K562 (cell line): Measurements from ENCODE around the gene SMIM30. TPM values are rescaled to one million over a fixed set of nuclear protein-coding genes. Genes with fewer than 3 reads are reported as not detected.
A peak's percentile ranks its signal among the peaks of the same experiment; 100 is the strongest.

ENCODE experiments used
- CBX5 ChIP-seq: IDR thresholded peaks from 2 replicates; pipeline ENCODE4 v1.6.1; 2014; ENCODE audit warnings: low read depth, borderline replicate concordance
- CEBPG ChIP-seq, 3 experiments: fragments of 200-800 bp in 1 of 3; sonication (Bioruptor generic) in 1 of 3; sonication (generic) in 1 of 3; formaldehyde crosslinking in 1 of 3; IDR thresholded peaks in 2 of 3; conservative IDR thresholded peaks in 1 of 3; 2 replicates each; pipeline versions ENCODE4 v1.6.1 to v1.8.0; 2016 to 2022; ENCODE audit warnings: missing compliant biosample characterization in 2 of 3, missing genetic modification characterization in 2 of 3, mild to moderate bottlenecking in 1 of 3, missing genetic modification reagents in 1 of 3
- HNRNPL ChIP-seq: fragments of 200-400 bp; formaldehyde crosslinking; IDR thresholded peaks from 2 replicates; pipeline ENCODE4 v1.6.1; 2017; ENCODE audit warnings: low read depth, mild to moderate bottlenecking, low read length
- NCOA4 ChIP-seq: fragments of 450-650 bp; IDR thresholded peaks from 2 replicates; pipeline ENCODE4 v1.6.1; 2018; ENCODE audit warnings: mild to moderate bottlenecking; ENCODE audit not compliant: partially characterized antibody
- PKNOX1 ChIP-seq: fragments of 450-650 bp; IDR thresholded peaks from 2 replicates; pipeline ENCODE4 v1.6.1; 2016
- POLR3A ChIP-seq: IDR thresholded peaks from 2 replicates; pipeline ENCODE4 v1.6.1; 2011; ENCODE audit warnings: borderline replicate concordance, mild to moderate bottlenecking, moderate library complexity; ENCODE audit not compliant: insufficient read length, insufficient read depth; ENCODE audit errors: extremely low read depth
- SMAD1 ChIP-seq: fragments of 150-350 bp; IDR thresholded peaks from 2 replicates; pipeline ENCODE4 v1.6.1; 2014; ENCODE audit warnings: low read length, low read depth; ENCODE audit not compliant: partially characterized antibody
- TSC22D4 ChIP-seq: fragments of 450-650 bp; IDR thresholded peaks from 2 replicates; pipeline ENCODE4 v1.6.1; 2016; ENCODE audit warnings: missing genetic modification characterization, missing biosample characterization, control low read depth
- ZBTB2 ChIP-seq: fragments of 450-650 bp; IDR thresholded peaks from 2 replicates; pipeline ENCODE4 v1.6.1; 2016; ENCODE audit warnings: antibody characterized with exemption
- ZNF324 ChIP-seq: fragments of 250-450 bp; sonication (Bioruptor Pico); IDR thresholded peaks from 2 replicates; pipeline ENCODE4 v1.4.0; 2020; ENCODE audit warnings: mild to moderate bottlenecking
- ZNF444 ChIP-seq: fragments of 250-450 bp; sonication (Bioruptor Pico); IDR thresholded peaks from 2 replicates; pipeline ENCODE4 v1.4.0; 2020; ENCODE audit warnings: mild to moderate bottlenecking, moderate library complexity
- ZNF512 ChIP-seq: IDR thresholded peaks from 2 replicates; pipeline ENCODE4 v1.6.1; 2016; ENCODE audit warnings: missing genetic modification characterization, missing compliant biosample characterization
- polyA plus RNA-seq, 8 experiments: library from polyadenylated mRNA; depleted of rRNA in 4 of 8; stranded (reverse) in 5 of 8; unstranded in 3 of 8; fragments of >200 nt; fragmentation: Nextera tagmentation in 2 of 8; fragmentation: Illumina TruSeq in 1 of 8; extraction: Ambion mirVana in 2 of 8; extraction: Trizol in 1 of 8; gene quantifications; 2 replicates each; pipeline versions ENCODE4 v1.2.1 to v1.2.3, GENCODE V29; 2011 to 2014; ENCODE audit warnings: inconsistent platforms in 1 of 8, missing spikeins in 1 of 8
- total RNA-seq, 7 experiments: library from RNA; depleted of rRNA in 6 of 7; stranded (reverse); fragments of >200 nt in 6 of 7; fragmentation: Illumina TruSeq in 2 of 7; extraction: Trizol in 2 of 7; gene quantifications; 2 replicates each; pipeline versions ENCODE4 v1.2.1 to v1.2.3, GENCODE V29; 2011 to 2021; ENCODE audit warnings: low replicate concordance in 1 of 7
- TF ChIP-seq, protein P1 (sequence below), 3 experiments: fragments of 200-800 bp in 1 of 3; sonication (Bioruptor generic) in 1 of 3; sonication (generic) in 1 of 3; formaldehyde crosslinking in 1 of 3; IDR thresholded peaks; 2 replicates each; pipeline versions ENCODE4 v1.6.1 to v1.8.0; 2016 to 2022; ENCODE audit warnings: mild to moderate bottlenecking in 2 of 3, missing compliant biosample characterization in 2 of 3, missing genetic modification characterization in 2 of 3, missing genetic modification reagents in 1 of 3
- TF ChIP-seq, protein P2 (sequence below): fragments of 200-800 bp; sonication (Bioruptor generic); IDR thresholded peaks from 2 replicates; pipeline ENCODE4 v1.6.1; 2016; ENCODE audit warnings: missing genetic modification characterization, missing compliant biosample characterization

Gene SMIM30
- total and polyA plus RNA-seq, 9 of the 15 experiments (the other 6 are each of a cell fraction or from before 2014, with no cell fraction given): 161 to 891 (median 316) TPM

GRCh38 chr7:113100121-113100603 lies 18.2 kb downstream of the SMIM30 start (continued):
- TF ChIP-seq CEBPG (CRISPR knock-in tag; IDR thresholded peaks at IDR 0.05) (no peak), CEBPG (tag; conservative IDR thresholded peaks at IDR 0.05 in 1 of 2, IDR thresholded peaks at IDR 0.05 in 1 of 2) (no peak), TSC22D4 (no peak), PKNOX1 (peak; percentile 62), HNRNPL (no peak), SMAD1 (no peak), POLR3A (no peak), ZNF512 (tag) (no peak), ZNF444 (CRISPR knock-in tag) (no peak), NCOA4 (no peak), CBX5 (0 out of 2 replicates have a peak, but pooled peaks have one; percentile 33), ZNF324 (no peak), ZBTB2 (no peak)
- TF ChIP-seq, protein P1, sequence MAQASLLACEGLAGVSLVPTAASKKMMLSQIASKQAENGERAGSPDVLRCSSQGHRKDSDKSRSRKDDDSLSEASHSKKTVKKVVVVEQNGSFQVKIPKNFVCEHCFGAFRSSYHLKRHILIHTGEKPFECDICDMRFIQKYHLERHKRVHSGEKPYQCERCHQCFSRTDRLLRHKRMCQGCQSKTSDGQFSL (CRISPR knock-in tag; IDR thresholded peaks at IDR 0.05): no peak
- TF ChIP-seq, protein P1 (tag; IDR thresholded peaks at IDR 0.05): no peak
- TF ChIP-seq, protein P2, sequence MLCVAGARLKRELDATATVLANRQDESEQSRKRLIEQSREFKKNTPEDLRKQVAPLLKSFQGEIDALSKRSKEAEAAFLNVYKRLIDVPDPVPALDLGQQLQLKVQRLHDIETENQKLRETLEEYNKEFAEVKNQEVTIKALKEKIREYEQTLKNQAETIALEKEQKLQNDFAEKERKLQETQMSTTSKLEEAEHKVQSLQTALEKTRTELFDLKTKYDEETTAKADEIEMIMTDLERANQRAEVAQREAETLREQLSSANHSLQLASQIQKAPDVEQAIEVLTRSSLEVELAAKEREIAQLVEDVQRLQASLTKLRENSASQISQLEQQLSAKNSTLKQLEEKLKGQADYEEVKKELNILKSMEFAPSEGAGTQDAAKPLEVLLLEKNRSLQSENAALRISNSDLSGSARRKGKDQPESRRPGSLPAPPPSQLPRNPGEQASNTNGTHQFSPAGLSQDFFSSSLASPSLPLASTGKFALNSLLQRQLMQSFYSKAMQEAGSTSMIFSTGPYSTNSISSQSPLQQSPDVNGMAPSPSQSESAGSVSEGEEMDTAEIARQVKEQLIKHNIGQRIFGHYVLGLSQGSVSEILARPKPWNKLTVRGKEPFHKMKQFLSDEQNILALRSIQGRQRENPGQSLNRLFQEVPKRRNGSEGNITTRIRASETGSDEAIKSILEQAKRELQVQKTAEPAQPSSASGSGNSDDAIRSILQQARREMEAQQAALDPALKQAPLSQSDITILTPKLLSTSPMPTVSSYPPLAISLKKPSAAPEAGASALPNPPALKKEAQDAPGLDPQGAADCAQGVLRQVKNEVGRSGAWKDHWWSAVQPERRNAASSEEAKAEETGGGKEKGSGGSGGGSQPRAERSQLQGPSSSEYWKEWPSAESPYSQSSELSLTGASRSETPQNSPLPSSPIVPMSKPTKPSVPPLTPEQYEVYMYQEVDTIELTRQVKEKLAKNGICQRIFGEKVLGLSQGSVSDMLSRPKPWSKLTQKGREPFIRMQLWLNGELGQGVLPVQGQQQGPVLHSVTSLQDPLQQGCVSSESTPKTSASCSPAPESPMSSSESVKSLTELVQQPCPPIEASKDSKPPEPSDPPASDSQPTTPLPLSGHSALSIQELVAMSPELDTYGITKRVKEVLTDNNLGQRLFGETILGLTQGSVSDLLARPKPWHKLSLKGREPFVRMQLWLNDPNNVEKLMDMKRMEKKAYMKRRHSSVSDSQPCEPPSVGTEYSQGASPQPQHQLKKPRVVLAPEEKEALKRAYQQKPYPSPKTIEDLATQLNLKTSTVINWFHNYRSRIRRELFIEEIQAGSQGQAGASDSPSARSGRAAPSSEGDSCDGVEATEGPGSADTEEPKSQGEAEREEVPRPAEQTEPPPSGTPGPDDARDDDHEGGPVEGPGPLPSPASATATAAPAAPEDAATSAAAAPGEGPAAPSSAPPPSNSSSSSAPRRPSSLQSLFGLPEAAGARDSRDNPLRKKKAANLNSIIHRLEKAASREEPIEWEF (CRISPR knock-in tag): no peak
